K562 (cell line): Measurements from ENCODE around the gene PDLIM7. TPM values are rescaled to one million over a fixed set of nuclear protein-coding genes. Genes with fewer than 3 reads are reported as not detected.

Experiments used
- ASH1L ChIP-seq: fragments of 450-650 bp; IDR thresholded peaks from 2 replicates; pipeline ENCODE4 v1.6.1; 2018; ENCODE audit warnings: borderline replicate concordance, mild to moderate bottlenecking, low read depth; ENCODE audit not compliant: partially characterized antibody
- ERF ChIP-seq: fragments of 450-650 bp; formaldehyde crosslinking; IDR thresholded peaks from 2 replicates; pipeline ENCODE4 v1.4.0; 2020; ENCODE audit warnings: mild to moderate bottlenecking, mixed read lengths
- HDGF ChIP-seq: fragments of 450-650 bp; IDR thresholded peaks from 2 replicates; pipeline ENCODE4 v1.6.1; 2016
- HNRNPL ChIP-seq: fragments of 200-400 bp; formaldehyde crosslinking; IDR thresholded peaks from 2 replicates; pipeline ENCODE4 v1.6.1; 2017; ENCODE audit warnings: low read depth, mild to moderate bottlenecking, low read length
- KDM1A ChIP-seq, 2 experiments: fragments of 450-650 bp; IDR thresholded peaks; 2 replicates each; pipeline ENCODE4 v1.6.1; 2016; ENCODE audit warnings: mild to moderate bottlenecking in 2 of 2
- KDM2B ChIP-seq: fragments of 250-450 bp; sonication (Bioruptor Pico); IDR thresholded peaks from 2 replicates; pipeline ENCODE4 v1.8.0; 2021; ENCODE audit warnings: mild to moderate bottlenecking, moderate library complexity
- KLF10 ChIP-seq: fragments of 250-450 bp; sonication (Bioruptor Pico); IDR thresholded peaks from 2 replicates; pipeline ENCODE4 v1.6.1; 2021; ENCODE audit warnings: matching md5 sums
- KLF16 ChIP-seq: IDR thresholded peaks from 2 replicates; pipeline ENCODE4 v1.6.1; 2016; ENCODE audit warnings: antibody characterized with exemption
- MAFK ChIP-seq: IDR thresholded peaks from 2 replicates; pipeline ENCODE4 v1.6.1; 2011; ENCODE audit warnings: low read length, improper control_type of control experiment
- MED1 ChIP-seq: sonication (generic); formaldehyde crosslinking; IDR thresholded peaks from 2 replicates; pipeline ENCODE4 v1.8.1; 2023; ENCODE audit warnings: missing genetic modification reagents, borderline replicate concordance
- NFXL1 ChIP-seq: fragments of 450-650 bp; formaldehyde crosslinking; IDR thresholded peaks from 2 replicates; pipeline ENCODE4 v1.4.0; 2021; ENCODE audit warnings: mild to moderate bottlenecking
- PRMT5 ChIP-seq: sonication (generic); formaldehyde crosslinking; IDR thresholded peaks from 2 replicates; pipeline ENCODE4 v1.5.0; 2020; ENCODE audit warnings: missing genetic modification reagents
- SAP30 ChIP-seq: fragments of 200-600 bp; sonication (generic); IDR thresholded peaks from 2 replicates; pipeline ENCODE4 v1.6.1; 2012; ENCODE audit warnings: borderline replicate concordance, low read depth, mild to moderate bottlenecking, moderate library complexity, low read length, control low read depth, inconsistent platforms; ENCODE audit not compliant: insufficient read depth, poor library complexity, severe bottlenecking
- SP2 ChIP-seq: IDR thresholded peaks from 2 replicates; pipeline ENCODE4 v1.6.1; 2011; ENCODE audit warnings: mild to moderate bottlenecking, low read depth, low read length, moderate library complexity; ENCODE audit not compliant: poor library complexity, severe bottlenecking; ENCODE audit errors: extremely low read depth
- SRF ChIP-seq, 2 experiments: fragments of 250-450, 450-650 bp in 1 of 2; sonication (Bioruptor Pico) in 1 of 2; sonication (generic) in 1 of 2; formaldehyde crosslinking; IDR thresholded peaks; 2 replicates each; pipeline versions ENCODE4 v1.5.0 to v1.5.1; 2020 to 2022; ENCODE audit warnings: mild to moderate bottlenecking in 1 of 2, missing genetic modification reagents in 1 of 2
- TCF7 ChIP-seq: sonication (generic); IDR thresholded peaks from 2 replicates; pipeline ENCODE4 v1.6.1; 2016; ENCODE audit warnings: antibody characterized with exemption, borderline replicate concordance
- XRCC4 ChIP-seq: IDR thresholded peaks from one replicate; pipeline ENCODE4 v1.6.1; 2011; ENCODE audit not compliant: insufficient read depth, insufficient read length; ENCODE audit errors: extremely low read depth
- ZNF224 ChIP-seq: sonication (generic); formaldehyde crosslinking; IDR thresholded peaks from 2 replicates; pipeline ENCODE4 v1.8.0; 2022; ENCODE audit warnings: mild to moderate bottlenecking, missing genetic modification reagents
- ZNF253 ChIP-seq: fragments of 250-450 bp; sonication (Bioruptor Pico); conservative IDR thresholded peaks from 2 replicates; pipeline ENCODE4 v1.6.1; 2021; ENCODE audit warnings: mild to moderate bottlenecking
- ZNF561 ChIP-seq: fragments of 450-650 bp; formaldehyde crosslinking; conservative IDR thresholded peaks from 2 replicates; pipeline ENCODE4 v1.4.0; 2020; ENCODE audit warnings: mild to moderate bottlenecking, moderate library complexity
- ZNF584 ChIP-seq: fragments of 200-800 bp; sonication (Bioruptor generic); IDR thresholded peaks from 2 replicates; pipeline ENCODE4 v1.6.1; 2016; ENCODE audit warnings: low read depth, mild to moderate bottlenecking, missing genetic modification characterization, missing compliant biosample characterization
- polyA plus RNA-seq, 8 experiments: library from polyadenylated mRNA; depleted of rRNA in 4 of 8; stranded (reverse) in 5 of 8; unstranded in 3 of 8; fragments of >200 nt; fragmentation: Nextera tagmentation in 2 of 8; fragmentation: Illumina TruSeq in 1 of 8; extraction: Ambion mirVana in 2 of 8; extraction: Trizol in 1 of 8; gene quantifications; 2 replicates each; pipeline versions ENCODE4 v1.2.1 to v1.2.3, GENCODE V29; 2011 to 2014; ENCODE audit warnings: inconsistent platforms in 1 of 8, missing spikeins in 1 of 8
- total RNA-seq, 7 experiments: library from RNA; depleted of rRNA in 6 of 7; stranded (reverse); fragments of >200 nt in 6 of 7; fragmentation: Illumina TruSeq in 2 of 7; extraction: Trizol in 2 of 7; gene quantifications; 2 replicates each; pipeline versions ENCODE4 v1.2.1 to v1.2.3, GENCODE V29; 2011 to 2021; ENCODE audit warnings: low replicate concordance in 1 of 7
- TF ChIP-seq, protein P1 (sequence below), 2 experiments: fragments of 450-650 bp; conservative IDR thresholded peaks; 2 replicates each; pipeline ENCODE4 v1.6.1; 2017; ENCODE audit warnings: mild to moderate bottlenecking in 2 of 2, moderate library complexity in 2 of 2
- TF ChIP-seq, protein P2 (sequence below), 2 experiments: fragments of 450-650 bp in 1 of 2; sonication (generic) in 1 of 2; formaldehyde crosslinking in 1 of 2; IDR thresholded peaks in 1 of 2; conservative IDR thresholded peaks in 1 of 2; 2 replicates each; pipeline versions ENCODE4 v1.6.1 to v1.8.1; 2016 to 2023; ENCODE audit warnings: mild to moderate bottlenecking in 2 of 2, moderate library complexity in 2 of 2, inconsistent platforms in 1 of 2, missing genetic modification reagents in 1 of 2
- TF ChIP-seq, protein P3 (sequence below), 2 experiments: fragments of 200-800 bp in 1 of 2; sonication (Bioruptor generic) in 1 of 2; sonication (generic) in 1 of 2; formaldehyde crosslinking in 1 of 2; IDR thresholded peaks in 1 of 2; conservative IDR thresholded peaks in 1 of 2; 2 replicates each; pipeline versions ENCODE4 v1.5.0 to v1.6.1; 2016 to 2020; ENCODE audit warnings: missing compliant biosample characterization in 1 of 2, missing genetic modification characterization in 1 of 2, missing genetic modification reagents in 1 of 2

PDLIM7 gene
- total and polyA plus RNA-seq, 9 of the 15 experiments (the other 6 are each of a cell fraction or from before 2014, with no cell fraction given), result 2.1 to 124 (median 32.6) TPM

DNA sequence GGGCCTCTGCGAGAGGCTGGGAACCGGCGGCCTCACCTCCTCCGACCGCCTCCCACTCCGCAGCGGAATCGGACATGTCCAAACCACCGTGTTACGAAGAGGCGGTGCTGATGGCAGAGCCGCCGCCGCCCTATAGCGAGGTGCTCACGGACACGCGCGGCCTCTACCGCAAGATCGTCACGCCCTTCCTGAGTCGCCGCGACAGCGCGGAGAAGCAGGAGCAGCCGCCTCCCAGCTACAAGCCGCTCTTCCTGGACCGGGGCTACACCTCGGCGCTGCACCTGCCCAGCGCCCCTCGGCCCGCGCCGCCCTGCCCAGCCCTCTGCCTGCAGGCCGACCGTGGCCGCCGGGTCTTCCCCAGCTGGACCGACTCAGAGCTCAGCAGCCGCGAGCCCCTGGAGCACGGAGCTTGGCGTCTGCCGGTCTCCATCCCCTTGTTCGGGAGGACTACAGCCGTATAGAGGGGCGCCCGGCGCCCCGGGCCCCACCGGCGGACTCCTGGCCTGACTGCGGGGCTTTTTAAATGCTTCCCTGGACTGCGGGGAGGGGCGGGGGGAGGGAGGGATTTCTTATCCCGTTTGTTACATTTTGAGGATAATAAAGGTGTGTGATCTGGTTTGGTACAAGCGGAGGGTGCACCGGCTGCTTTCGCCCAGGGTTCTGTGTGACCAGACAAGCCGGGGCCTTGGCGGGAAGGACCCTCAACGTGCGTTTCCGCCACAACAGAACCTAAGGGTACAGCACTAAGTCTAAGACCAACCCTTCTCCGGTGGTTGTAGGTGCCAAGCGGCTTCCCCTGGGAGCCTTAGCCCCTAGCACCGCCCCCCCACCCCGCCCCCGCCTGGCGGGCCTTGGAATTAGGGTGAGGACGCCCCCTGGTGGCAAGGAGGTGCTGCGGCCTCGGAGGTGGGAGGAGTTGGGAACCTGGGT is 41.5 kb downstream of the PDLIM7 start (continued):
- TF ChIP-seq, protein P1, sequence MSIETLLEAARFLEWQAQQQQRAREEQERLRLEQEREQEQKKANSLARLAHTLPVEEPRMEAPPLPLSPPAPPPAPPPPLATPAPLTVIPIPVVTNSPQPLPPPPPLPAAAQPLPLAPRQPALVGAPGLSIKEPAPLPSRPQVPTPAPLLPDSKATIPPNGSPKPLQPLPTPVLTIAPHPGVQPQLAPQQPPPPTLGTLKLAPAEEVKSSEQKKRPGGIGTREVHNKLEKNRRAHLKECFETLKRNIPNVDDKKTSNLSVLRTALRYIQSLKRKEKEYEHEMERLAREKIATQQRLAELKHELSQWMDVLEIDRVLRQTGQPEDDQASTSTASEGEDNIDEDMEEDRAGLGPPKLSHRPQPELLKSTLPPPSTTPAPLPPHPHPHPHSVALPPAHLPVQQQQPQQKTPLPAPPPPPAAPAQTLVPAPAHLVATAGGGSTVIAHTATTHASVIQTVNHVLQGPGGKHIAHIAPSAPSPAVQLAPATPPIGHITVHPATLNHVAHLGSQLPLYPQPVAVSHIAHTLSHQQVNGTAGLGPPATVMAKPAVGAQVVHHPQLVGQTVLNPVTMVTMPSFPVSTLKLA (conservative IDR thresholded peaks at IDR 0.05), result no peak; a peak in 1 of 4 replicates
- TF ChIP-seq MAFK (no peak), TCF7 (0 out of 2 replicates have a peak, but pooled peaks have one; percentile 20), HNRNPL (no peak), SAP30 (peak; percentile 15), SRF (CRISPR knock-in tag; IDR thresholded peaks at IDR 0.05) (no peak), ERF (no peak), HDGF (no peak), KDM2B (CRISPR knock-in tag) (no peak), PRMT5 (no peak), SP2 (no peak), MED1 (CRISPR knock-in tag) (no peak), ZNF584 (CRISPR knock-in tag) (no peak), ZNF253 (CRISPR knock-in tag) (no peak), KLF10 (CRISPR knock-in tag) (no peak), ZNF561 (CRISPR knock-in tag) (no peak), ASH1L (no peak), KDM1A (IDR thresholded peaks at IDR 0.05) (no peak), NFXL1 (CRISPR knock-in tag) (no peak), KLF16 (peak; percentile 44; the same call in 1 of the 2 replicates), XRCC4 (no peak), ZNF224 (CRISPR knock-in tag) (no peak)
- TF ChIP-seq, protein P2, sequence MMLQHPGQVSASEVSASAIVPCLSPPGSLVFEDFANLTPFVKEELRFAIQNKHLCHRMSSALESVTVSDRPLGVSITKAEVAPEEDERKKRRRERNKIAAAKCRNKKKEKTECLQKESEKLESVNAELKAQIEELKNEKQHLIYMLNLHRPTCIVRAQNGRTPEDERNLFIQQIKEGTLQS (IDR thresholded peaks at IDR 0.05), result no peak
- TF ChIP-seq, protein P2 (CRISPR knock-in tag; conservative IDR thresholded peaks at IDR 0.05), result no peak
- TF ChIP-seq, protein P3, sequence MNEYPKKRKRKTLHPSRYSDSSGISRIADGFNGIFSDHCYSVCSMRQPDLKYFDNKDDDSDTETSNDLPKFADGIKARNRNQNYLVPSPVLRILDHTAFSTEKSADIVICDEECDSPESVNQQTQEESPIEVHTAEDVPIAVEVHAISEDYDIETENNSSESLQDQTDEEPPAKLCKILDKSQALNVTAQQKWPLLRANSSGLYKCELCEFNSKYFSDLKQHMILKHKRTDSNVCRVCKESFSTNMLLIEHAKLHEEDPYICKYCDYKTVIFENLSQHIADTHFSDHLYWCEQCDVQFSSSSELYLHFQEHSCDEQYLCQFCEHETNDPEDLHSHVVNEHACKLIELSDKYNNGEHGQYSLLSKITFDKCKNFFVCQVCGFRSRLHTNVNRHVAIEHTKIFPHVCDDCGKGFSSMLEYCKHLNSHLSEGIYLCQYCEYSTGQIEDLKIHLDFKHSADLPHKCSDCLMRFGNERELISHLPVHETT (CRISPR knock-in tag; conservative IDR thresholded peaks at IDR 0.05 in 1 of 2, IDR thresholded peaks at IDR 0.05 in 1 of 2), result no peak
